H7 (cell line): ENCODE measurements around the gene SLC4A3. TPM values are rescaled to one million over a fixed set of nuclear protein-coding genes. Genes with fewer than 3 reads are reported as not detected.
"Not testable (repeated sequence)": the region's sequence is repeated elsewhere in the genome, so short reads cannot be mapped to it uniquely, and the experiment has no call there.

Experiments
- DNase-seq: peaks from one replicate; pipeline ENCODE4 v3.0.0; 2012
- H3K27me3 ChIP-seq: 2 replicates; pipeline ENCODE4 v1.6.0; 2011; ENCODE audit warnings: mild to moderate bottlenecking, low read length; ENCODE audit not compliant: control insufficient read depth, insufficient read depth
- H3K36me3 ChIP-seq: replicated peaks from 2 replicates; pipeline ENCODE4 v1.5.1; 2011; ENCODE audit warnings: low read length; ENCODE audit not compliant: control insufficient read depth, insufficient read depth
- H3K4me3 ChIP-seq: 2 replicates; pipeline ENCODE4 v1.5.1; 2011; ENCODE audit warnings: low read depth, mild to moderate bottlenecking, control low read depth, low read length, moderate library complexity; ENCODE audit not compliant: insufficient read depth
- total RNA-seq: library from RNA; depleted of rRNA; stranded (reverse); fragments of >200 nt; shearing (Covaris generic); gene quantifications from 2 replicates; pipeline ENCODE4 v1.2.3, GENCODE V29; 2014

Gene SLC4A3
- total RNA-seq, 1 experiment from 2014 or later = 8.2 TPM

DNA sequence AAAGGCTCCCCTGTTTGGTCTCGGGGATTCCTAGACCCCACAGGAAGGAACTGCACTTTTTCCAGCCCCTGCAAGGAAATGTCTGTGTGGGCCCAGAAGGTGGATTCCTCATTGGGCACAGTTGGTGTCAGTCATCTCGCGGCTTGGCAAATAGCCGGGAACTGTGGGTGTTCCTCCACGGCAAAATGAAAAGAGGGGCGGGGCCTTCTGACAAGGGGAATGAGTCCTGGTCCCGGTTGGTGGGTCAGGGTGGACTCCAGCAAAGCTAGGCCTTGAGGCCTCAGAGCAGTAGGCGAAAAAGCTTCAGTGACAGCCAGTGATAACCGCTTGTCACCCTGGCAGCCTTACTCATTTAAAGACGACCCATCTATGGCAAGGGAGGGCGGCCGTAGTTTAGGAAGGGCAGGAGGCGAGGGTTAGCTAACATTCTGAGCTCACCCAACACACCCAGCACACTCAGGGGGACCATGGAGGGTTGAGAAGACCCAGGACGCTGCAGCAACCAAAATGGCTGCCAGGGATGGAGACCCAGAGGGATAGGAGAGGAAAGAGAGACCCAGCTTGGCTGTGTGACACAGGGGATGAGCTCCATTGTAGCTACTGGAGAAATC, 16.5 kb downstream of the SLC4A3 start:
- Histone ChIP-seq H3K4me3 (no peak overlapping the region), H3K27me3 (no peaks in the 10 kb centered on the region; the same call in 1 of the 2 replicates), H3K36me3 (no peaks in the 10 kb centered on the region; the same call in none of the 2 replicates)
- no peak for DNase-seq

GRCh38 chr2:219644801-219645480, 17.5 kb downstream of the SLC4A3 start:
- H3K4me3 ChIP-seq = no peak overlapping the region
- H3K36me3 ChIP-seq = no peaks in the 10 kb centered on the region; the same call in 1 of the 2 replicates
- no peak for DNase-seq
- no peaks in the 10 kb centered on the region; the same call in 1 of the 2 replicates for H3K27me3 ChIP-seq

GRCh38 chr2:219645631-219646527, 18.4 kb downstream of the SLC4A3 start:
- Histone ChIP-seq H3K27me3 (no peaks in the 10 kb centered on the region; the same call in 1 of the 2 replicates), H3K36me3 (no peaks in the 10 kb centered on the region; the same call in 1 of the 2 replicates)
- DNase-seq = no peak

DNA sequence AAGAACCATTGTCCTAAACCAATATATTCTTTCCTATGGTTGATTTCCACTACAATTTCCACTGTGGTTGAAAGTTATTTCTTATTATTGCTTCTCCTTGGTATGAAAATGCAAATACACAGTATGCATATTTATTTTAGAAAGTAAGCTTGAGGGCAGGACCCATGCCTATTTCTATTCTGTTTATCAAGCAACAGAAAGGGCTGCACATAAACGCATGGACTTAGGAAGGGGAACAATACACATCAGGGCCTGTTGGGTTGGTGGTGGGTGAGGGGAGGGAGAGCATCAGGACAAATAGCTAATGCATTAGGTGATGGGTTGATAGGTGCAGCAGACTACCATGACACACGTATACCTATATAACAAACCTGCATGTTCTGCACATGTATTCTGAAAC, 20.7 kb downstream of the SLC4A3 start:
- Histone ChIP-seq H3K4me3 (no peak overlapping the region), H3K36me3 (no peaks in the 10 kb centered on the region), H3K27me3 (no peaks in the 10 kb centered on the region)
- no peak for DNase-seq

More at GRCh38 chr2:219645631-219646527, 18.4 kb downstream of the SLC4A3 start:
- no peak overlapping the region for H3K4me3 ChIP-seq

DNA sequence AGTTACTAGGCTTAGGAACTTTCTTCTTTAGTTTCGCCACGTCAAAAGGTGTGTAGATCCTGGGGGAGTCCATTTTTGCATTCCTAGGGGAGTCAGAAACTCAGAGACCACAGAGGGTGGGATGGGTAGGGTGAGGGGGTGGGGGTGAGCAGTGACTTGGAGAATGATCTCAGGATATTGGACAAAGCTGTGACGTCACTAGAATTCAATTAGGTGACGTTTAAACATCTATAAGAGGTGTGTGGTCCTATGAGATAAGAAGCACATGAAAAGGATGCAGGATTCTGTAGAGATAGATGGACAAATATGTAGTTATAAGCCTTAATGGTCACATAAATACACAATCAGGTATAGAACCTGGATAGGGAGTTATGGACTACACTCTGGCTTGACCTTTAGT, 21.5 kb downstream of the SLC4A3 start:
- Histone ChIP-seq H3K27me3 (no peaks in the 10 kb centered on the region), H3K4me3 (no peak overlapping the region), H3K36me3 (no peaks in the 10 kb centered on the region)
- DNase-seq = no peak

- no peak for DNase-seq
- no peaks in the 10 kb centered on the region for H3K36me3 ChIP-seq
- no peaks in the 10 kb centered on the region for H3K27me3 ChIP-seq
- no peak overlapping the region for H3K4me3 ChIP-seq
These were observed 23.2 kb downstream of the SLC4A3 start for GRCh38 chr2:219650426-219651248.

GRCh38 chr2:219651656-219652055, 24.2 kb downstream of the SLC4A3 start:
- not testable (repeated sequence) for H3K36me3 ChIP-seq, DNase-seq, H3K4me3 ChIP-seq, H3K27me3 ChIP-seq

DNA sequence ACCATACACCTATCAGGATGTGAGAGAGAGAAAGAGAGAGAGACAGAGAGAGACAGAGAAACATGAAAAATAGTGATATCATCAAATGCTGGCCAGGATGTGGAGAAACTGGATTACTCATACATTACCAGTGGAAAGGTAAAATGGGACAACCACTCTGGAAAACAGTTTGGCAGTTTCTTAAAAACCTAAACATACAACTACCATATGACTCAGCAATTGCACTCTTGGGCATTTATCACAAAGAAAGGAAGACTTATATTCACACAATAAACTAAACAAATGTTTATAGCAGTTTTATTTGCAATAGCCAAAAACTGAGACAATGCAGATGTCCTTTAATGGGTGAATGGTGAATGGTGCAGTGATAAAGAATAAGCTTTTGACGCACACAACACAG, 29.1 kb downstream of the SLC4A3 start:
- Histone ChIP-seq H3K4me3 (no peak overlapping the region), H3K36me3 (no peaks in the 10 kb centered on the region), H3K27me3 (no peaks in the 10 kb centered on the region)
- no peak for DNase-seq

DNA sequence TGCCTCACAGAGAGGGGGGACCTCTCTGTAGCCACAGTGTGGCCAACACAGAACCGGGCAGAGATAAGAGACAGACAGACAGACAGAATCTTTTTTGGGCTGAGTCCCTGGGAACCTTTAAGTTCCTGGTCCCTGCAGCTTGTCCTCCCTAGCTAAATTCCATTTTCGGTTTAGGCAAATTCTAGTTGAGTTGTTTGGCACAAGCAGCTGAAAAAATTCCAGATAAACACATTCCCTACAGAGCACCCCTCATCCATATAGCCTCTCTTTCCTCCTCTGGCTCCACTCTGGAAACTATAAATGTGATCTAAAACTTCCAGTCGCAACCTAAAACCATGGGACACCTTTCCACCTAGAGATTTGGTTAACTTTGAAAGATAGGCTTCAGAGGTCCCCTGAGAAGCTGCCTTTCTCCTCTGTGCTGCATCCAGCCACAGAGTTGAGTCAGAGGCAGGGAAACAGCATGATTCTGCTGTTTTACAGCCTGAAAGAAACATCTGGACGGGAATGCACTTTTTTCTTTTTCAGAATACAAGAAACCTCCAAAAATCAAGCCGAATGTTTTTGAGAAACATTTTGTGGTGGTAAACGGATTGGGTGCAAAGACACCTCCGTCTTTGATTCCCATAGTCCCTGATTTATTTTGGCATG, 30.9 kb downstream of the SLC4A3 start:
- no peak for DNase-seq
- Histone ChIP-seq H3K36me3 (no peaks in the 10 kb centered on the region), H3K27me3 (no peaks in the 10 kb centered on the region)

DNA sequence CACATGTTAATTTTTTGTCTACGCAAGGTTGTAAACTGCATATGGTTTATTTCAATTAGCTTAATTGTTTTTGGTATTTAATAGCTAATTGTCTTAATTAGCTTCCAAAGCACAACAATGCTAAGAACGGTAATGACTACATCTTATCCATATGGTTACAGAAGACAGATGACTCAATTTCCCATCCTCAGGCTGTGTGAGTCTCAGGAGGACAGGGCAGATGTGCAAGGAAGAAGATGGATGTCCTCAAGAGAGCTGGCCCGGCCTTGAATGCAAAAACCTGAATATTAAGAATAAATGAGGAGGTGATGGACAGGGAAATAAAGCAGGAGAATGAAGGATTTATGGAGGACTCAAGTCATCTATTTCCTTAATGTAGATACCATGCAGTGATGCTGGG, 31.4 kb downstream of the SLC4A3 start:
- Histone ChIP-seq H3K4me3 (no peak overlapping the region), H3K27me3 (no peaks in the 10 kb centered on the region), H3K36me3 (no peaks in the 10 kb centered on the region)
- DNase-seq = no peak

More for the DNA sequence above, 30.9 kb downstream of the SLC4A3 start:
- no peak overlapping the region for H3K4me3 ChIP-seq

GRCh38 chr2:219661197-219661954, 33.9 kb downstream of the SLC4A3 start:
- no peak for DNase-seq
- no peaks in the 10 kb centered on the region for H3K36me3 ChIP-seq
- no peak overlapping the region for H3K4me3 ChIP-seq
- H3K27me3 ChIP-seq = no peaks in the 10 kb centered on the region

GRCh38 chr2:219661955-219662395, 34.5 kb downstream of the SLC4A3 start:
- Histone ChIP-seq H3K36me3 (no peaks in the 10 kb centered on the region), H3K4me3 (no peak overlapping the region), H3K27me3 (no peaks in the 10 kb centered on the region)
- no peak for DNase-seq

DNA sequence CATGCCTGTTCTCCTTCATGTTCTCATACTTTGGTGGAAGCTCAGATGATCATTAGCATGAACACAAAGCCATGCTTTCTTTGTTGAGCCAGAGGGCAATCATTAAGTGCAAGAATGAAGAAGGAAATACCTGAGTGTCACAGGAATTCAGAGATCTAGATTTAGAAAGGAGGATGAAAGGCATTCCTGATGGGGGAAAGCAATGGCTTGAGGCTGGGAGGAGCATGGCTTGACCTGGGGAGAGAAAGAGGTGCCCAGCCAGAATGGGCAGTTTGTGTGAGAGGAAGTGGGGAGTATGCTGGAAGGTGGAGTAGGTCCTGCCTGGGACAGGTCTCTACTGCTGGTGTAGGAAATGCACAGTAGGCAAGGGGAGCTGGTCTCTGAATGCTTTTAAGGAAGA, 35.1 kb downstream of the SLC4A3 start:
- peak; percentile 26 for DNase-seq
- no peak overlapping the region for H3K4me3 ChIP-seq
- no peaks in the 10 kb centered on the region for H3K36me3 ChIP-seq
- H3K27me3 ChIP-seq = no peaks in the 10 kb centered on the region
